Medulla oblongata (tissue), 1 donor: ENCODE results near the gene ST3GAL3.
"Not testable (repeated sequence)": the region's sequence is repeated elsewhere in the genome, so short reads cannot be mapped to it uniquely, and the experiment has no call there.

Experiments
- DNase-seq: peaks from one replicate; pipeline ENCODE4 v3.0.0-alpha.2; 2015; ENCODE audit errors: extremely low spot score

The ST3GAL3 gene

DNA sequence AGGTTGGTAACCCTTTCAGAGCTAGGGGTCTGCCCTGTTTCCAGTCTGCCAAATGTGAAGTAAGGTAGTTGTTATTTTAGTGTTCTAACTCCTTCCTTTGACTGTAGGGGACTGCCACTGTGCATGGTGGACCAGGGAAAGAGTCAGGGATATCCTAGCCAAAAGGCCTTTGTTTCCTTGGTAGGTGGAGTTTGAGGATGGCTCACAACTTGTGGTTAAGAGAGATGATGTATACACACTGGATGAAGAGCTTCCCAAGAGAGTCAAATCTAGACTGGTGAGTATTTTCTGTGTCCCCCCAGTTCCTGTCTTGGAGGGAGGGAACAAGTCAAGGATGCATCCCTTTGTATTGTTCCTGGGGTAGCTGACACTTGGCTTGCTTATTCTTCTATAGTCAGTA is 3.5 kb upstream of the ST3GAL3 start:
- no peak for DNase-seq

DNA sequence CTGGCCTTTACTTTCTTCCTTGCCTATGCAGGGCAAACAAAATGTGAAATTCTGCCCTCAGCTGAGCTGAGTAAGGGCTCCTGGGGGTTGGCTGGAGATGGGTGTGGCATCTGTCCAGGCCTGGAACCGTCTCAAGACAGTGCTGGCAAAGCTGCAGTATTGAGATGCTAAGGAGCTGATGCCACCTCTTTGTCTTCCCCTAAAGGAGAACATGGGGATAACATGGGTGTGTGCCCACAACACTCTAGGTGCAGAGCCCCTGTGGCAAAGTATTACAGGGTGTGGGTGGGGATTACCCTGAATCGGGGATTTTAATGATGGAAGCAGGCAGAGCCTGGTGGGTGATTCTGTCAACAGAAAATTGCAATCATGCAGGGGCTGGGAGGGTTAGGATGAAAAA is 2.5 kb upstream of the ST3GAL3 start:
- peak; percentile 56 for DNase-seq

DNA sequence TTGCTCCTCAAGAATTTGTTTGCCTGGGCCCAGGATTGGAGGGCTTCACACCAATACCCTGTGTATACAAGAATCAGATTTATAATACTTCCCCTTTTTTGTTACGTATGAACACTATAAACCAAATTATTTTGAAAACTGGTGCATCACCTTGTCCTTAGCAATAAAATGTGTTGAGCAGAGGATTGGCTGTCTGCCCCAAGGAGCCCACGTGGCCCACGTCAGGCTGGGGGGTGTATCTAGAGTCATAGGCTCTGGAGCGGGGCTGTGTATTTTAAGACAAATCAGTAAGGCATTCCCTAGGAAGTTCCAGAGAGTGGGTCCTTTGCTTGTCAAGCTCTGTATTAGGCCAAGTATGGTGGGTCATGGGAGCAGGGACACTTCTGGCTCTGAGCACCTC is 2.0 kb upstream of the ST3GAL3 start:
- no peak for DNase-seq

DNA sequence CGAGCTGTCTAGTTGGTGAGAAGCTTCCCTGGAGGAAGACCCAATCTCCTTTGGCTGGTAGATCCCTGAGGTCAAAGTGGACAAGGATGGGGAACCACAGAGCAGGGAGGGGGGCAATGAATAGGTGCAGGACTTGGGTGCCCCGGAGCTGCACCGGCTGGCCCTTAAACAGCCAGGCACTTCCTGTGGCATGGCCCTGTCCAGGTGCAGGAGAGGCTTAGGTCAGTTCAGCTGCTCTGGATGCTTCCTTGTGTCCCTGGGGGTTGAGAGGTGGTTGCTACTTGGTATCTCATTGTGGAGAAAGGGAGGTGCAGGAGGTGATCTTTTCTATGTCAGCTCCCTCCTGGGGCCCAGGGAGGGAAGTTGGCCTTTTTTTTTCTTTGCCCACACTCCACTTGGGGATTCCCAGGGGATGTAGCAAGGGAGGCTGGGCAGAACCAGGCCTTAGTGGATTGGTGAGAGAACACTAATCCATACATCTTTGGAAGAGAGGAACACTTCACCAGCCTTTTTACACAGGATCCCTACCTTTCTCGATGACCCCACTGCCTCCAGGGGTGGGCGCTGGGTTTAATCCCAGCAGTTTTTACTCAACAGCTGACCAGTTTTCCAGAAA is 1.2 kb upstream of the ST3GAL3 start:
- no peak for DNase-seq

DNA sequence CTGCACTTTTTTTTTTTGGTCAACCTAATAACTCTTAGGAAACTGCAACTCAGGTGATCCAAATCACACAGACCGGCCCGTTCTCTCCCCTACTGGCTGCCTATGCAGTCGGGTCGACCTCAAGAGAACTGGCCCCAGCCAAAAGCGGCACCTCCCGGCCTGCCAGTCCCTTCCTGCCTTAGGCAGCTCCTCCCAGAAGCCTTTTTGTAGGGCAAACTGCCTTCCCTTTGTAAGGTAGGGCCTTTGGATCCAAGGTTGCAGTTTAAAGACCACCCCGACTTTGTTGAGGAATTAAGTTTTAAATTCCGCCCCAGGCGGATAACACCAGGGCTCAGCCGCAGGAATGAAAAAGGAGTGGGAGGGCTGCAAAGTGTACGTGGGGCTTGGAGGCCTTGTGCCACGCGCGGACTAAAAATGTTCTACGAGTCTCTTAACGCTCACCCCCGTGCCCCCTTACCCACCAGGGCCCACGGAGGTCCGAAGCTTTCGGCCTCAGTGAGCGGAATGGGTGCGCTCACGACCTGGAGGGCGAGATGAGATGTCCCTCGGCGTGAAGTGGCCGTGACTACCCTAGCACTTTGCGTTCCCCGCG is 642 bp upstream of the ST3GAL3 start:
- no peak for DNase-seq

DNA sequence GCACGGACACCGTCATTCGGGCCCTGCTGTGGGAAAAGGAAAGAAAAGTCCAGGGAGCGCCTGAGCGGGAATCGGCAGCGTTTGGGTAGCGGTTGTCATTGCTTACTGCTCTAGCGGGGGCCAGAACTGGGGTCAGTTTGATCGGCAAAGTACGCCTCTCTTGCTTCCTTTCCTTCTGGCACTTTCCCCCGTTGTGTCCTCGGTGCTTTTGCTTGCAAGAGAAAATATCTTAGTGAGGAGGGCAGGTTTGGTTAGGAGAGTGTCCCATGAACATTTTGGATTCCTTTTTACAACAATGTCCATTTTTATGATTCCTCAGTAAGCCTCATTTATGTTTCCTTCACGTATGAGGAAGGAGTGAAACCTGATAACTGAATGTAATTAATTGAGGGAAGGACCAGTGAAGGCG is 670 bp downstream of the ST3GAL3 start:
- DNase-seq: no peak

DNA sequence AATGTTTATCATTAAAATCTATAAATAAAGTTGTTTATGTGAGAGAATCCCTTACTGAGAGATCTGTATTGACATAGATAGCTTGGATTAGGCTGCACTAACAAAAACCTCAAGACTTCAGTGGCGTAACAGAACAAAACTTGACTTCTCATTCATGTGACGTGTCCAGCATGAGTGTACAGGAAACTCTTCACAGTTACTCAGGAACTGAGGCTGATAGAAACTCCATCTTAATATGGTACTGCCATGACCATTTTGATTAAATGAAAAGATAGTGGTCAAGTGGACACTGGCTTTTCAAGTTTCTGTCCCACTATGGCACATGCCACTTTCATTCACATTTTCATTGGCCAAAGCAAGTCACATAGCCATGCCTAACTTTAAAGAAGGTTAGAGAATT is 3.7 kb downstream of the ST3GAL3 start:
- no peak for DNase-seq

DNA sequence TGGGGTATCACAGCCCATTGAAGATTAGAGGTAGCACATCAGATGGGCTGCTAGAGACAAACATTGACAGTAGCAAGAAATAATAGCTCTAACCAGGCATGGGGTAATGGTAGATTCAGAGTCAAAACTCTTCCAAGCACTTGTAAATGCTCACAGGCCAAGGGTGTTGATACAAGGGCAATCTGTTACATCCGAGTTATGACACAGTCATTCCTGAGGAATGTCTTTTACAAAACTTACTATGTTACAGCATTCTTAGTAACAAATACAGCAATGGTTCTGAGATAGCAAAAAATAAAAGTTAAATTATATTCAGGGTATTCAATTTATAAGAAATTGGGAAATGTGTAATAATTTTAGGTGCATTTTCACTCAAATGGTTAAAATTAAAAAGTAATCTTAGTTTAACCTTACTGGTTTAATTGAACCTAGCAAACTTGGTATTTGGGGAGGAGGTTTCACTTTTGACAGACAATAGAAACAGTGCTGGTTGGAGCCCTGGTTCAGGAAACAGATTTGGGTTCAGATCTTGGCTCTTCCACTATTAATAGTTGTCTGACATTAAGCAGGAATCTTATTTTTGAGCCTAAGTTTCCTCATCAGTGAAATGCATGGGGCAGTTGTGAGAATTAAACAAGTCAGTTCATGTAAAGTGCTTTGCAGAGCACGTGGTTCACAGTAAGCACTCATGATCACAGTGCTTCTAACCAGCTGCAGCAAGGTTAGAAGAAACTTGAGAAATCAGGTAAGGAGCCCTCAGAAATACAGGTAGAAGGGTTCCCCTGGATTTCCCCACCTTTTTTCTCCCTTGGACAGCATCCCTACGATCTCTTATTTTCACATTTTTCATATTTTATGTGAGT is 4.4 kb downstream of the ST3GAL3 start:
- no peak for DNase-seq

DNA sequence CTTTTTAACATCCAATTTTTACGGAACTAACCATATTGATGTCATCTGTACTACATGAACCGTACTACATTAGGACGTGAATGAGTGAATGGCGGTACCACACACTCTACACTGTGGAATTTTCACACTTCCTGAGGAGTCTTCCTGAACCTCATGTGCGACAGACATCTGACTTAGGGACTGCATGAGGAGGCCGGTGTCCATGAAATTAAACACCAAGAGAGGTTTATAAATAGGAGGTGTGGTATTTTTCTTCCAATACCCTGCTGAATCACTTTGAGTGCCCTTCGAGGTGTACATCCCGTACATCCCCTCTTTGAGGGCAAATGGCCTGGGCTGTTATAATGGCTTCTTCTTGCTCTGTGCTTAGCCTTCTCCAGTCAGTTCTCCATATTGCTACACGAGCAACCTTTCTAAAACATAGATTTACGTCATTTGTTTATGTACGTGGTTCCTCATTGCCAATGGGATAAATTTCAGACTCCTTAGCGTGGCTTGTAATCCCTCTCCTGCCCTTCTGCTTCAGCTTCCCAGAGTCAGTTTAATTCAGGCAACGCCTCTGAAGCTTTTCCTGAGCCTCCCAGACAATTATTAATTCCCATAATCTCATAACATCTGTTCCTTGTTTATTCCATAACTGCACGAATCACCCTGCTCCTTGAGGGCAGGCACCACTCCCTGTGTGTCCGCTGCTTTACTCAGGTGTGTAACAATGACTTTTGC is 9.4 kb downstream of the ST3GAL3 start:
- no peak for DNase-seq

DNA sequence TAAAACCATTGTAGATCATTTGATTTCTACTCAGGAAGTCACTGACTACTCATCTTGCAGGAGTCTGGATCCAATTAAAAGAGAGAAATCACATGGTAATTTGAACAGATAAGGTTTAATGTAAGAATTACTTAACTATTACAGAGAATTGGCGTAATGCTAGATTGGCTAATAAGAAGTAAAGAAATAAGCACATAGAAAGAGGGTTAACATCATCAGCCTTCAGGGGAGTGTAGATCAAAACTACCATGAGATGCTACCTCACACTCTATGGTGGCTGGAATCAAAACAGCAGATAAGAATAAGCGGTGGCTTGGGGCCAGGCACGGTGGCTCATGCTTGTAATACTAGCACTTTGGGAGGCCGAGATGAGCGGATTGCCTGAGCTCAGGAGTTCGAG is 11.7 kb downstream of the ST3GAL3 start:
- DNase-seq: no peak

DNA sequence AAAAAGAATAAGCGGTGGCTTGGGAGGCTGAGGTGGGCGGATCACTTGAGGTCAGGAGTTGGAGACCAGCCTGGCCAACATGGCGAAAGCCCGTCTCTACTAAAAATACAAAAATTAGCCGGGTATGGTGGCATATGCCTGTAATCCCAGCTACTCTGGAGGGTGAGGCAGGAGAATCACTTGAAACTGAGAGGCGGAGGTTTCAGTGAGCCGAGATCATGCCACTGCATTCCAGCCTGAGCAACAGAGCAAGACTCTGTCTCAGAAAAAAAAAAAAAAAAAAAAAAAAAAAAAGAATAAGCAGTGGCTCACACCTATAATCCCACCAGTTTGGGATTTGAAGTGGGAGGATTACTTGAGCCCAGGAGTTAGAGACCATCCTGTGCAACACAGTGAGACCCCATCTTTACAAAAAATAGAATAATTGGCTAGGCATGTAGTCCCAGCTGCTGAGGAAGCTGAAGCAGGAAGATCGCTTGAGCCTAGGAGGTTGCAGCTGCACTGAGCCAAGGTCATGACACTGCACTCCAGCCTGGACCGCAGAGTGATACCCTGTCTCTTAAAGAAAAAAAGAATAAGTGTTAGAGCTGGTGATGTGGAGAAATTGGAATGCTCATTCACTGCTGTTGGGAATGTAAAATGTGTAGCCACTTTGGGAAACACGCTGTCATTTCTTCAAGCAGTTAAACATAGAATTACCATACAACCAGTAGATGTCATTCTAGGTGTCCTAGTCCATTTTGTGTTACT is 12.5 kb downstream of the ST3GAL3 start:
- DNase-seq: not testable (repeated sequence)

DNA sequence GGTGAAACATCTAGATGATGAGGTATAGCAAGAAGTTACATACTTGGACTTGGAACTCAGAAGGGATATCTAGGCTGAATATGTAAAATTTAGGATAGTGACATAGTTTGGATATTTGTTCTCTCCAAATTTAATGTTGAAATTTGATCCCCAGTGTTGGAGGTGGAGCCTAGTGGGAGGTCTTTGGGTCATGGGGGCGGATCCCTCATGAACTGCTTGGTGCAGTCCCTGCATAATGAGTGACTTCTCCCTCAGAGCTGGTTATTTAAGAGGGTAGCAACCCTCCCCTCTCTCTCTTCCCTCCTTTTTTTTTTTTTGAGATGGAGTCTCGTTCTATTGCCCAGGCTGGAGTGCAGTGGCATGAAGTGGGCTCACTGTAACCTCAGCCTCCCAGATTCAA is 15.5 kb downstream of the ST3GAL3 start:
- DNase-seq: no peak

DNA sequence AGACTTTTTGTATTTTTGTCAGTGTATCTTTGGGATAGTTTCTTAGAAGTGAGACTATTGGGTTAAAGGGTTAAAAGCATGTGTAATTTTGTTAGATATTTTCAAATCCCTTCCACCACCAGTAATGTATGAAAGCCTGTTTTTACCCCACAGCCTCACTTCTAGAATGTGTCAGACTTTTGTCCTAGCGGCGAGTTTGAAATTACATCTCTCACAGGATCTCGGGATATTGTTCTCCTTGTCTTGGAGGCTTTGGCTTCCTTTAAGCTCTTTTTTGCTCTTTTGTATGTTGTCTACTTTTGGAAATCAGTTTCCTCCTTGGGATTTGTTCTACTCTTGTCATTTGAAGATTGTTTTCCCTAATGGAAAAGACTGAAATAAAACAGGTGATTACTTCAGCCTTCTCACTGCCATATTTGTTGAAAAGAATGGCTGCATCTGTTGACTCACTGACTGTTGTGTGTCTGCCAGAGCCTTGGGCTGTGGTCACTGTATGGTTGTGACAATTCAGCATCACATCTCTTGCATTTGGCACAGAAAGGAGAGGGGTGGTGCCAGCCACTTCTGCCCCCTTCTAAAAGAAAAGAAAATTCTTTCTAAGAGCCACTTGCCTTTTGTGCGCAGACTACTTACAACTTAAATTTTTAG is 22.6 kb downstream of the ST3GAL3 start:
- peak; percentile 36 for DNase-seq

DNA sequence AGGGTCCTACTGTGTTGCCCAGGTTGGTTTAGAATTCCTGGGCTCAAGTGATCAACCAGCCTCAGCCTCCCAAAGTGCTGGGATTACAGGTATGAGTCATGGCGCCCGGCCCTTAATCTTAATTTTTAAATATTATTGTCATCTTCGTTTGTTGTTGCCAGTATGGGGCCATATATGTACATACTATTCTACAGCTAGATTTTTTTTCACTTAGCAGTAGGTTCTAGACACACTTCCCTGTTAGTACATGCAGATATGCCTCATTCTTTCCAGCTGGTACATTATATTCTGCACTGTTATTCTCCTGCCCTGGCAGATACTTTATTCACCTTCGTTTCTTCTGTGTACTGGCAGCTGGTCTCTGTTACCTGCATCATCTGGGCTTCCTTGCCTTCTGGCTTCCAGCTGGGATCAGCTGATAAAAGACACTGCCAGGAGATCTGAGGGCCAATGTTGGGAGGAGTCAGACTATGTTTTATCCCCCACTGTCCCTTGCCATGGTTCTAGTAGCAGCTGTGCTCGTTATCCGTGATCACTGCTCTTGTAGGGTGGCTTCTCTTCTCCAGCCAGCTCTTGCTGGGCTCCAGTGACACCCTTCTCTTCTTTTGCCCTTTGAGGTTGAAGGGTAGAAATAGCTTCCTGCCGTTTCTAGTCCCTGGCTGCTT is 24.7 kb downstream of the ST3GAL3 start:
- DNase-seq: no peak

DNA sequence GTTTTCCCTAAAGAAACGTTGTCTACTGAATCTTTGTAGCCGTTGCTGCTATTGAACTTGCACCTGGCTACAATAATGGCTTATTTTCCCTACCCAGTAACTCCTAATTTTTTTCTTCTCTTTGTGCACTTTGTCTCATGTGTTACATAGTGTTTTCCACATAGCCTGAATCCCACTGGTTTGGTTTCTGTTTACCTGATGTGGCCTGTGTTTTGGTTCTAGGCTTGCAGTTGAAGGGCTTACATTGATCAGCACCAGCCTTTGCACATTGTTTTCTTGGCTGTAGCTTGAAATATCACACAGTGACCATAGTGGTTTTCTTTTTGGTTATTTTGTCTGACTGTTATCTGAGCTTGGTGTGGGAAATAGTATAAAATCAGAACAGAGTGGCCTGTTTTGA is 29.5 kb downstream of the ST3GAL3 start:
- DNase-seq: no peak

DNA sequence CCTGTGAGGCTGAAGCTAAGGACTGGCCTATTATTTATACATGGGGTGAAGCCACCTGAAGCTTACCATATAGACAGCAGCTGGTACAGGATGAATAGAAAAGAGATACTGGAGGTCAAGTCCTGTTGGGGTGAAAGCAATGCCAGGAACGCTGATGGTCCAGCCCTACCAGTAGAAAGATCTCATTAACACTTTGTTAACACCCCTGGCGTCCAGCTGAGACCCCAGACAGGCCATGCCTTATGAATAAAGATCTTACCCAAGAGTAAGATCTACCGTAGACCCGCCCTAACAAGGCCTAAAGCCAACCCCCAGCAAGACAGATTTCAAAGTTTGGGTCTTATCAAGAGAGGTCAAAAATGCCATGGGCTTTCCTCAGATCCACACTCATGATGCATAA is 34.7 kb downstream of the ST3GAL3 start:
- no peak for DNase-seq

DNA sequence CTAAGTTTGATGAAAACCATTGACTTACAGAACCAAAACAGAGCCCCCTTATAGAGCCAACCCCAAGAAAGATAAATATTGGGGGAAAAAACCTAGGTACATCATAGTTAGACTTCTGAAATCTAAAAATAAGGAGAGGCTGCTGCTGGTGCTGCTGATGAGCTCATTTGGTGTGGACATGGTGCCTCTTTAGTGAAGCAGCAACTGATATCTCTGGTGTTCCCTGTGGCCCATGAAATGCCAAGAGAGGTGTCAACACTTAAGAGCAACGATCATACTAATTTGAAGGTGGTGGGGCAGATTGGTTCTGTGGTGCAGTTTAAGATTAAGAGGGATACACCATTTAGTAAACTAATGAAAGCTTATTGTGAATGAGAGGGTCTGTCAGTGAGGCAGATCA is 35.9 kb downstream of the ST3GAL3 start:
- DNase-seq: no peak

DNA sequence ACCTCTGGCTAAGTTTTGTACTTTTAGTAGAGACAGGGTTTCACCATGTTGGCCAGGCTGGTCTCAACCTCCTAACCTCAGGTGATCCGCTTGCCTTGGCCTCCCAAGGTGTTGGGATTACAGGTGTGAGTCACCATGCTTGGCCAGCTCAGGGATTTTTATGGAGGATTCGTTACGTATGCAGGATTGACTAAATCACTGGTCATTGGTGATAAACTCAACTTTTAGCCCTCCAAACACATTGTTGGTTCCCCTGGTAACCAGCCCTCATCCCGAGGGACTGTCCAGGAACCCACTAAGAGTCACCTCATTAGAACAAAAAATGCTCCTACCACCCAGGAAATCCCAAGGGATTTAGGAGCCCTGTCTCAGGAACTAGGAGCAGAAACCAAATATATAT is 40.4 kb downstream of the ST3GAL3 start:
- no peak for DNase-seq

DNA sequence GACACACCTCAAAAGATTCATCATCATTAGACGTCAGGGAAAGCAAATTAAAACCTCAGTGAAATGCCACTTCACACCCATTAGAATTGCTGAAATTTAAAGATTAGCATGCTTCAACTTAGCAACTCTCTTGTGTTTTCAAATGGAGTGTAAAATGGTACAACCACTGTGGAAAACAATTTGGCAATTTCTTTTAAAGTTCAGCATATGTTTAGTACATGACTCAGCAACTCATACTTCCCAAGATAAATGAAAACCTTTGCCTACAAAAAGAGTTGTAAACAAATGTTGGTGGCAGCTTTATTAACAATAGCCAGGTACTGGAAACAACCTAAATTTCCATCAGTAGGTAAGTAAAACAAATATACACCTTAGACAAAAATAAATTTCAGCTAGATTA is 42.7 kb downstream of the ST3GAL3 start:
- no peak for DNase-seq

DNA sequence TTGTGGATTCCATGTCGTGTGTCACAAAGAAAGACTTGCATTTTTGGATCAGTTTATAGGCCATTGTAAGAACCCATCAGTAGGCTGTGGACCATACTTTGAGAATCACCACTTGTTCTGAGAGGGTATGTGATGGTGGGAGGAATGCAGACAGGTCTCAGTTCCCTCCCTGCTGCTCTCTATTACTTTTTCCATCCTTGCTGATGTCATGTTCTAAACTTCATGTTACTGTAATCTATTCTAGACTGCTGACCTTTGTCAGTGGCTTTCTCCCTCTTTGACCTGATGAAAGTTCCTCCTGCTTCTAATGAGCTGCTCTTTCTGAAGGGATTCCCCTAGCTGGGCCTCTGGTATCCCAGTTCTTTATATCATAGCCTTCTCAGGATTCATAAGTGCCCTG is 46.1 kb downstream of the ST3GAL3 start:
- no peak for DNase-seq

DNA sequence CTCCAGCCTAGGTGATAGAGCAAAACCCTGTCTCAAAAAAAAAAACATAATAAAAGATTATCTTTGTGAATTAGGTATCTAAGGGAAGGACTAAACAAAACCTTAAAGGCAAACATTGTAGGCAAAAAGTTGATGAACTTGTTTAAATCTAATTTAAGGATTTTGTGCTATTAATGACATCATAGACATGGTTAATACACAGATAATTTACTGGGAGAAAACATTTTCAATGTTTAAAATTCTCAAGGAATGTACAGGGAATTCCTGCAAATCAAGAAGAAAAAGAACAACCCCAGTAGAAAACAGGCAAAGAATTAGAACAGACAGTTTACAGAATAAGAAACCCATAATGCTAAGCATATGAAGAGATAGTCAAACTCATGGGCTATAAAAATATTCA is 47.6 kb downstream of the ST3GAL3 start:
- DNase-seq: no peak
